Suppressor macrophage treated with lipopolysaccharide for 4 hours (primary cell): Measurements from ENCODE around the gene PEX14.

Source experiments
- DNase-seq: peaks from one replicate; pipeline ENCODE4 v3.0.0-alpha.2; 2020

Gene PEX14

DNA sequence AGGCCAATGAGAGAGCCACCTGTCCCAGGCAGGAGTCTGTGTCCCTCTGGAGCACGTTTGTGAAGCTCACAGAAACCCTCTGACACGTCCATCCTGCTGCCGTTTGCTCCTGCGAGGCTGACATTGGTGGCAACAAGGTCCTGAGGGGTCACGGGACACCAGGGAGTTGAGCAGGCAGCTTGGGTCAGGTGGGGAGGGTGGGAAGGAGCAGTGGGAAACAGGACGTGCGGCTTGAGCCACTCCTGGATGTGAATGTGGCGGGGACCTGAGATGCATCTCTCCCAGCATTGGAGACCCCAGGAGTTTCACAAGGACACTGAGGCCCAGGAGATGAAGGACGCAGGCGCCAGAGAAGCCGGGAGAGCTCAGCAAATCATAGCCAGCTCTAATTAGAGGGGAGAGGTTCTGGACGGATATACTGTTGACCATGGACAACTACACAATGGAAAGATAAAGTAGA, 149.0 kb downstream of the PEX14 start:
- DNase-seq, result no peak

DNA sequence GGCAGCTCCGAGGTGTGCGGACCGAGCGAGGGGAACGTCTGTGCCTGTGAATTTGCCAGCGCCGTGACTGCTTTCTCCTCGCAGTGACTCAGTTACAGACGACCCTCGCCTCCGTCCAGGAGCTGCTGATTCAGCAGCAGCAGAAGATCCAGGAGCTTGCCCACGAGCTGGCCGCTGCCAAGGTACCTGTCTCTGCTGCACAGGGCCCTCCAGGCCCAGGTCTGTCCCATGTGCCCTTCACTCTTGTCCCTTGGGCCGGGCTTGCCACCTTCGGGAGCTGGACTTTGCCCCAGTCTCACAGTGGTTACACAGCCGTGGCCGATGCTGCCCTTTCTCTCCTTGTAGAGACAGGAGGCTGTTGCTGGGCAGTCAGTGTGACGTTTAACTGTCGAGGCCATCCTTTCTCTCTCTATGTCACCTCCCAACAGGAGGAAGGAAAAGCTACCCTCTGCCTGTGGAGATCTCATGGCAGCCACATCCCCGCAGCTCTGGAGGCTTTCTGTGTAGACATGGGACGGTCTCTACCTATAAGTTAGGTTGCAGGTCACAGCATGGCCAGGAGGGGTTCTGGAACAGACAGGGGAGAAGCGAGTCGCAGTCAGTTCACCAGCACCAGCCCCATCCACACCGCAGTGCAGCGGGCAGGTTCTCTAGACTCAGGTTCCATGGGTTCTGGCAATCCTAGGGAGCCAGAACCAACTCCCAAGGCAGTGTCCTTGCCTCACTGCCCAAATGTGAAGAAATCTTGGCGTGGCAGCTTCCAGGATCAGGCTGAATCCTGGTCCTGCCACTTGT, 149.7 kb downstream of the PEX14 start:
- no peak for DNase-seq

DNA sequence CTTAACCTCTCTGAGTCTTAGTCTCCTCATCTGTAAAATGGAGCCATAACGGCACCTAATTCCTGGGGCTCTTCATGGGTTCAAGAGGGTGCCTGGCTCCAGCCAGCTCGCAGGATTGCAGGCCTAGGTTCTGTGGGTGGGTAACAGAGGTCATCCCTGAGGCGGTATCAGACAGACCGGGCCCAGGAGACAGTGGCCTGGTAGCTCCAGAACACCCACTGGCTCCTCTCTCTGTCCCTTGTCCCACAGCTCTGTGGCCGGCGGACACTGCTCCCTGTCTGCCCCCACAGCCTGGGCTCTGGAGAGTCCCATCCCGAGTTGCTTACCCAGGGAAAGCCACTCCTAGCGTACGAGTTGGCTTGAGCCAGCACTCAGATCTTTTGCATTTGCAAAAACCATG, 150.3 kb downstream of the PEX14 start:
- no peak for DNase-seq

DNA sequence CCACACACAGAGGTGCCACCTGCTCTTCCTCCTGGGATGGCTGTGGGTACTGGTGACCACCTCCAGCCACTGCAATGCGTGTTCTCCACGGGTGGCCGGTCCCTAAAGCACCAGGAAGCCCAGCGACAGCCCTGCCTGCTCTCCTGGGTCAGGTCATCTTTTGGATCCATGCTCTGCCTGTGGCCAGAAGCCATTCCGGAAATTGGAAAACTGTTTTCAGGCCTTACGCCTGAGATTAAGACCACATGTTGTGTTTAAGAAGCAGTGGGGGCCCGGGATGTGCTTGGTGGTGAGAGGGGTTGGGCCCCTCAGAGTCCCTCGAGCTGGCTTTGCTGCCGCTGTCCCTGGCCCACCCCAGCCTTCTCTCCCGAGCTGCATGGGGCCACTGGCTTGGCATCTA, 150.8 kb downstream of the PEX14 start:
- DNase-seq, result no peak

DNA sequence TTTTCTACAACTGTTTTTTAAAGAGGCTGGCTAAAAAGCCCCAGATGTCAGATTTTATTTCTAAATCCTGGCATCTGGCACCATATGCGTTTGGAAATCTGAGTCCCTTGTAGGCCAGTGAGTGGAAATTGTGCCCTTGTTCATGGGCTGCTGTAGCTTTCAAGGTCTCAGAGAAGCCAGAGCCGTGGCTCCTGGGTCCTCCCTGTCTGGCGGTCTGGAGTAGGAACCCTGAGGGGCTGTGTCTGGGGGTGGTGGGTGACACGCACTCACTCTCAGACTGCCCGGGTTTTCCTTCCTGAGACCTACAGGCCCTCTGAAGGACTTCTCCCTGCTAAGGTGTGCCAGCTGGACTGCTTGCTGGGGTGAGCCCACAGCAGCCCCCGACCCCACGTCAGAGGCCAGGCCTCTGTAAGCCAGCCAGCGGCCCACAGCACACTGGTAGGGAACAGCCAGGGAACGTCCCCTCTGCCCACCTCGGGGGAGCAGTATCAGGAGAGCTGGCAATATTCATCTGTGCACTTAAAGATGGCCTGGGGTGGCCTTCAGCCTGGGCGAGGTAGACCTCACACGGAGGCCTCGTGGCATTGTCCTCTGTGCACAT, 151.5 kb downstream of the PEX14 start:
- no peak for DNase-seq

DNA sequence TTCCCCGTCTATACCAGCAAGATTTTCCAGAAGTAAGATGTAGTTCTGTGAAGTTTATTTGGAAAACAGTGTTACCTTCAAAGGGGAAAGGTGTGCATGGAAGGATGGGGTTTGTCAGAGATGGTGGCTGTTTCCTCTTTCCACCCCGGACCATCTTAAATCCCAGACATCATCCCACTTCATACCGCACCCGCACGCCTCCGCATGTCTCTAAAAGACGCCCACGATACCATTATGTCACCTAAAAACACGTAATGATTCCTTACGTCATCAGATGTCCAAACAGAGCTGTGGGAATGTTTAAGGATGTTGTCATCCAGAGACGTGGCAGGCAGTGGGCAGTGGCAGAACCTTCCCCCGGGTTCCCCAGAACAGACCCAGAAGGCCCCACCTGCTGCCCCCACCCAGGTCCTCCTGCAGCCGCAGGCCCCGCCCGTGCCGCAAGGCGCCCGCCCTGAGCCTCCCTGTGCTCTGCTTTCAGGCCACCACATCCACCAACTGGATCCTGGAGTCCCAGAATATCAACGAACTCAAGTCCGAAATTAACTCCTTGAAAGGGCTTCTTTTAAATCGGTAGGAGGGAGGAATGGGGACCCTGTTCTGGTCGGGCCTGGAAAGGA, 152.2 kb downstream of the PEX14 start:
- no peak for DNase-seq

DNA sequence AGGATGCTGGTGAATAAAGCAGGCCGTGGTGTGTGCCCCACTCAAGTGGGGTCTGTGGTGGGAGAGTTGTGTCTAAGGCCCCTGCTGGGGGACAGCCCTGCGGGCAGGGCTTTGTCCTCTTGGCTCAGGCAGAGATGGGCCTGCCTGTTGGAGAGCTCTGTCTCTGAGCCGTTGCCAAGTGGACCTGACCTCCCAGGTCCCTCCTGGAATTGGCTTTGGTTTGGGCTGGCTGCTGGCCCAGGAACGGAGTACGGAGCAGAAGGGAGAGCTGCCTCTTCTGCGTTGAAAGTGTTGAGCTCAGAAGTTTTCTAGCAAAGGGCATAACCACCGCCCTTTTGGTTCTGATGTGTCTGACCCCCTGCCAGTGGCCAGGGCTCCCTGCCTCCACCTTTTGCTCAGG, 153.9 kb downstream of the PEX14 start:
- DNase-seq, result no peak

DNA sequence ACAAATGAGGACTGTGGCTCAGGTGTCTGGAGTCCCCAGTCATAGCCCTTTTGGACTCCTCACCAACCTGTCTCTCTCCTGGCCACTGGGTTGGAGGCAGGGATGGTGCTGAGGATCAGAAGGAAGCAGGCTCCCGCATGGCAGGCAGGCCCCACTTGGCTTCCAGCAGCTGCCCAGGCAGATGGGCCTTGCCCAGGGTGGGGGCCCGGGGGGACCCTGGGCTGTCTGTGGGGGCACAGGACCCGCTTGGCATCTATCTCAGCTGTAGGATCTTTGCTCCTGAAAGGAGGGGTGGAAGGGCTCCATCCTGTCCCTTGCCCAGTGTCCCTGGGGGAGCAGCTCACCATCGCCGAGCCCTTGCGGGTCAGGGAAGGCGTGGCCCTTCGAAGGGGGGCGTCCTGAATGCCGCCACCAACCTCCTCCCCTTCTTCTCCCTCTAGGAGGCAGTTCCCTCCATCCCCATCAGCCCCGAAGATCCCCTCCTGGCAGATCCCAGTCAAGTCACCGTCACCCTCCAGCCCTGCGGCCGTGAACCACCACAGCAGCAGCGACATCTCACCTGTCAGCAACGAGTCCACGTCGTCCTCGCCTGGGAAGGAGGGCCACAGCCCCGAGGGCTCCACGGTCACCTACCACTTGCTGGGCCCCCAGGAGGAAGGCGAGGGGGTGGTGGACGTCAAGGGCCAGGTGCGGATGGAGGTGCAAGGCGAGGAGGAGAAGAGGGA, 154.5 kb downstream of the PEX14 start:
- DNase-seq, result no peak

DNA sequence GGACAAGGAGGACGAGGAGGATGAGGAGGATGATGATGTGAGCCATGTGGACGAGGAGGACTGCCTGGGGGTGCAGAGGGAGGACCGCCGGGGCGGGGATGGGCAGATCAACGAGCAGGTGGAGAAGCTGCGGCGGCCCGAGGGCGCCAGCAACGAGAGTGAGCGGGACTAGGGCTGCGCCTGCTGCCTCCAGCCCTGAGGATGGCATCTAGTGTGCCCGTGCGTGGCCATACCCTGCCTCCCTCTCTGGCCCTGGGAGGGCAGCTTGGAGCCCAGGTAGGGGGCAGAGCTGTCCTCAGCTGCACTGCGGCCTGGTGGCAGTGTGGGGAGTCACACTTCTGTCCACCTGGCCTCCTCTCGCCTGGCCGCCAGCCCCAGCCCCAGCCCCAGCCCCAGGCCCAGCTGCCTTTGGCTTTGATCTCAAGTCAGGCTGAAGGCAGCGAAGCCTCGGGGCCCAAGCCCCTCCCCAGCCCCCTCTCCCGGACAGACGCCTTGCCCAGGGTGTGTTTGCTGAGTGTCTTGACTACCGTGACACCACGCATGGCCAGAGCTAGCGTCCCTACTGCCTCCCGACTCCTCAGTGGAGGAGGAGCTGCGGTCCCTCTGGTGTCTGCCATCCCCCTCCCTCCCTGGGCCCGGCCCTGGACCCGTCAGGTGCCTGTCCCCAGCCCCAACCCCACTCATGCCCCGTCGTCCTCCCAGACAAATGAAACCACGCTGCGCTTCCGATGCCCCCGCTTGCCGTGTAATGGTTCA, 155.2 kb downstream of the PEX14 start:
- DNase-seq, result no peak

DNA sequence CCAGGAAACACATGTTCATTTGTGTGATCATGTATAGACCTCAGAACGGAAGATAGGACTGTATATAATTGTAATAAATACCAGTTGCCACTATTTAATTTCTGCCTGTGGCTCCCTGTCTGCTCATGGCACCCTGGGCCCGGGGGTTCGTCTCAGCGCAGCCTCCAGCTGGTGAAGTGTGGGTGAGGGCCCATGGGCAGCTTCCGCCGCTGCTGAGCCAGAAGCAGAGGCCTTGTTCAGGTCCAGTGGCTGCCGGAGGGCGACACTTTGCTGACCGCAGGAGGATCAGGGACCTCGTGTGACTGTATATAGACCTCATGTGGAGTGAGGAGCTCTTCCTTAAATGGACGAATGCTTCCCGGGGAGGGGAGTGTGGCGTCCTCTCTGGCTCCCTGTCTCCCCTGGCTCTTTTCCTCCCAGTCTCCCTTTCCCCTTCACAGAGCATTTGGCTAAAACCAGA, 155.9 kb downstream of the PEX14 start:
- no peak for DNase-seq

DNA sequence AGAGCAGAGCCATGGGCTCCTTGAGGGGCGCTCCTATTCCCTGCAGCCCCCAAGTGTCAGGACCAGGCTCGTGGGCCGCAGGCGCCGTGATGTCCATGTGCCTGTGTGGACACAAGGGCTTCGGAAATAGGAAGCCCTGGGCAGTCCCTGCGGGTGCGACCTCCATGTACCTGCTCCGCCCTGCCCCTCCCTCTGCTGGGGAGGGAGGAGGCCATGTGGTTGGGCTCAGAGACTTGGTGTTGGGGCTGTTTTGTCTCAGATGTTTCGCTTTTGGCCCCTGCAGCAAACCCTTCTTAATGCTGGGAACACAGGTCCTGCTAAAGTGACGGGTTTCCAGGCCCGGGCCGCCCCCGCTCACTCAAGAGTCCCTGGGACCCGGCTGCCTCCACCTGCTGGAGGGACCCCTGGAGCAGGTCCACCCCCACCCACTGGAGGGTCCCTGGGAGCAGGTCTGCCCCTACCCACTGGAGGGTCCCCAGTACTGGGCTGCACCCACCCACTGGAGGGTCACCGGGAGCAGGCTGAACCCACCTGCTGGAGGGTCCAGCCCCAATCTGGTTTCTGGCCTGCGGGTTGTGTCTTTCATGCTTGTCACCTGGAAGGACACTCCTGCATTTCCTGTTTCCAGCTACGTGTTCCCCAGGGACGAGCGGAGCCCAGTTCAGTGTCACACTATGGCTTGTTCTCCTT, 156.5 kb downstream of the PEX14 start:
- DNase-seq, result no peak

DNA sequence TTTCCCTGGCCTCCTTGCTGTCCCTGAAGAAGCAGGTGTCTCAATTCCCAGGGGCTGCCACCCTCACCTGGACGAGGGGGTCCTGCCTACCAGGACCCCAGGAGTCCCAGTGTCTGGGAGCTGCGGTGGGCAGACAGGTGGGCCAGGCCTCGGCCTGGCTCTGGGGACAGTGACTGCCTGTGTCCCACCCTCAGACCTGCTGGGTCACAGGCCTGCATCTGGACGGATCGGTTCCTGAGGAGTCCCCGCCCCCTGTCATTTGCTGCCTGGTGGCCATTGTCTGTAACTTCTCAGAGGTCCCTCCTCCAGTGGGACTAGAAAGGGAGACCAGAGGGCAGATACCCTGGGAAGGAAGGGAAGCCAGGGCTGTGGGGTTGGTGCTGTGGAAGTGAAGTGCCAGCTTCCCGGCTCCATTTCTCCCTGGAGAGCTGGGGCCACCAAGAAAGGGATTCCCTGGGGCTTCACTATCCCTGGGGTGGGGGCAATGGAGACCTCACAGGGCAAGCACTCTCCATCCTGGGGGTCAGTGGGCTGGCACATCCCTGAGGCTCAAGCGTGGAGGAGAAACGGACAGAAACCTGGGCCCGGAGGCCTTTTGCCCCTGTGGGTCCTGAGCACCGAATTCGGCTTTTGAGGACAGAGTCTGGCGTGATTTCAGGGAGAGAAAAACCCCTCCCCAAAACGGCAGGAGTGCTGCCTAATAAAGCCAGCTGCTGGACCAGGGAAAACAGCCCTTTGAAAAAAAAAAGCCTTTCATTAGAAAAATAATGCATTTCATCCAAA, 157.3 kb downstream of the PEX14 start:
- no peak for DNase-seq

DNA sequence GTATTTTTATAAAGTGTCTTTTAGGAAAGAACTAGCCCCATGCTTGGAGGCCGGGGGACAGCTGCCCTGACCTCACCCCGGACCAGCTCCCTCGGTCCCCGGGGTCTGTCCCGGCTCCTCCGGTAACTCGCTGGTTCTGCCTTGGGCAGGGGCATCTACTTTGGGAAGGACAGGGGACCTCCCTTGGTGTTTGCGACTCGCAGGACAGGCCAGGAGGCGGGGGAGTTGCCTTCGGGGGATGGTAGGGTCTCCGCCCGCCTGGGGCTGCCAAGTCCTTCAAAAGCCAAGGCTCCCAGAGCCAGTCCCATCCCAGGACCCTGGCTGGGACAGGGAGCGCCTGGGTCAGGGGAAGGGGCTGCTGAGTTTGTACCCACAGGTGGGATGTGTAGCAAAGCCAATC, 157.9 kb downstream of the PEX14 start:
- no peak for DNase-seq

DNA sequence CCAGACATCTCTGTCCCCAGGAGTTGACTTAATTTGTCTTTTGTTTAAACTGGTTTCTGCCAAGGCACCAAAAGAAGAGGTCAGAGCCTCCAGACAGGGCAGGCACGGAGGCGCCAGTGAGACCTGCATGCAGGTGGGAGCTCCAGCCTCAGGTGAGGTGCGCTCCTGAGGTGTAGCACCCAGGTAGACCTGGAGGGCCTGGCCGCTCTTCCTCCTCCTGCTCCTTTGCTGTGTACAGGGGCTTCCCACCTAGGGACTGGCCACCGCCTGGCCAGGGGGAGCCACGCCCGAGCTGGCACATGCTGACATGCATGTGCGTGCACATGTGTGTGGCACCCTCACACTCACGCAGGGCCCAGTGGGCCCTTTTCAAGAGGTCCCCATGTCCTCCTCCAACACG, 158.7 kb downstream of the PEX14 start:
- no peak for DNase-seq

DNA sequence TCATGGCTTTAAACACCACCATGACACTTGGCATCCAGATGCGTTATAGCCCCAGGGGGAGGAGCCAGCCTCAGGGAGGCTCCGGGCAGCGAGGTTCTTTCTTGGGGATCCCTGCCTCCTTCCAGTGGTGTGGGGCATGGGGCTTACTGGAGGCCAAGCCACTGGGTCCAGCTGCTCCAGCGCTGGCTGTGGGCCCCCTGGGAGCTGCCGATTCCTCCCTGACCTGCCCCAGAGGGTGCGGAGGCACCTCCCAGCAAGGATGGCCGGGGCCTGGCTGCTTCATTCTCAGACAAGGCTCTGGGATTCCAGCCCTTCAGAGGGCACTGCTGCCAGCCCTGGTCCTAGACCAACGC, 159.3 kb downstream of the PEX14 start:
- no peak for DNase-seq

DNA sequence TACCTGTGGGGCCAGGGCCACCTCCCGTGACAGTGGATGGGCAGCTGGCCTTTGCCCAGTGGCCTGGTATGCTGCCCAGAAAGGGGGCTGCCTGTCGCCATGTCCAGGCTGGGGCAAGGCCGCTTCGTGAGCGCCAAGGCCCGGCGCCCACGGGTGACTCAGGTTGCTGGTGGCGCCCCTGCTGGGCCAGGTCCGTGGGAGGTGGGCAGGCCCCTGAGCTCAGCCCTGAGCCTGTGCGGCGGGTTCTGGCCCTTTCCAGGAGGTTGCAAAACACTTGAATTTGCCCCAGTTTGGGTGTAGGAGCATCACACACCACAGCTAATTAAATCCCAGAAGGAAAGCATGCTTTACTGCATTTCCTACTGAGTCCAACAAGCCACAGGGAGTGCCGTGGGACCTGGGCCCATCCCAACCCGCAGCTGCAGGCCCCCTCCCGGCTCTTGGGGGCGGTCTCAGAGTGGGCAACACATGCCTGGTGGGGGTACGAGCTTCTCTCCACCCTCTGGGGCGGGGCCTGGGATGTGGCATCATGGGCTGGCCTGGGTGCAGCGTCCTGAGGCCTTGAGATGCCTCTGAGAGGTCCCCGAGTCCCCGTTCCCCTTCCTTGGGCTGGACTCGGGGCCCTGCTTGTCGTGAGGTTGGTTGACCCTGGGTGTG, 159.8 kb downstream of the PEX14 start:
- no peak for DNase-seq

DNA sequence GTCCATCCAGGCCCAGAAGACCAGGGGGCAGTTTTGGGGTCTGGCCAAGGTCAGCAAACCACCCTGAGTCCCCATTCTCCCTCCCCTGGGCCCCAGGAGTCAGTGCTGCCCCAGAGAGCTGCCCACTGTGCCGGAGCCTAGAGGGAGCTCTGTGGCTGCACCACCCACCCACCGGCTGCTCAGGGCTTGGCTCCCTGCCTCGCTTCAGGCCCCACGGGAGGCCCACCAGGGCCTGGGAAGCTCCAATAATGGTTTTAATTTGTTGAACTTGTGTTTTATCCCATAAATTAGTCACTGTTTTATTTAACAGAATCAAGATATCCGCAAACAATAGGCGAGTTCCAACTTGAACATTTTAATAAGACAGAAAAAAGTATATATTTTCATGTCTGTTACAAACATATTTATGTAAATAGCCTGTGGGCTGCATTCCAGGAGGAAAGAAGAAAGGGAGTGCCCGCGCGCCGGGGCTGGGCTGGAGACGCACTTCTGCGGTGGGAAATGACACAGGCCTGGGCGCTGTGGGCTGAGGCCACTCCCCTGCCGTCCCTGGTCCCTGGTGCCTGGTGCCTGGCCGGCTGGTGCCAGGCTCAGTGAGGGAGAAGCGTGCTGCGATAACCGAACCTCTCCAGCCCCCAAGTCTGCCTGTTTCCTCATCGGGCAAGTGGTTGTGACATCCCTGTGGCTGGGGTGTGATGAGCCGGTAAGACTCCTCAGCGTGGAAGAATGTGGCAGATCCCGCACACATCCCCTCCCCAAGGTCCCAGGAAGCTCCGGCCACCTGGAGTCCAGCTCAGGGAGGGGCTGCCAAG, 160.5 kb downstream of the PEX14 start:
- DNase-seq, result no peak

DNA sequence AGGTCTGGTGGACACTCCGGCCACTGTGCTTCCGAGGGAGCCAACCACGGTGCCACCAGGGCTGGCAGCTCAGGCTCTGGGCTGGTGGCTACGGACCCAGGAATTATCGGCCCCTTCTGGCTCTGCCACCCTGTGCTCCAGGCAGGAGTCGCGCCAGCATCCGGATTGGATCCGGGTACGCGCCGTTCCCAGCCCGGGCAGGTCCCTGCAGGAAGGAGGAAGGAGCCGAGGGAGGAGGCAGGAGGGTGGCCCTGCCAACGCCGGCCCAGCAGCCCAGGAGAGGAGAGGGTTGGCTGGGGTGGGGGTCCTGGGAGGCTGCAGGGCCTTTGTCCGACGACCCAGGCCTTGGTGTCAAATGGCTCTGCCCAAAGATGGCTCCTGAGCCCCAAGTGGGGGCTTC, 161.2 kb downstream of the PEX14 start:
- DNase-seq, result no peak

DNA sequence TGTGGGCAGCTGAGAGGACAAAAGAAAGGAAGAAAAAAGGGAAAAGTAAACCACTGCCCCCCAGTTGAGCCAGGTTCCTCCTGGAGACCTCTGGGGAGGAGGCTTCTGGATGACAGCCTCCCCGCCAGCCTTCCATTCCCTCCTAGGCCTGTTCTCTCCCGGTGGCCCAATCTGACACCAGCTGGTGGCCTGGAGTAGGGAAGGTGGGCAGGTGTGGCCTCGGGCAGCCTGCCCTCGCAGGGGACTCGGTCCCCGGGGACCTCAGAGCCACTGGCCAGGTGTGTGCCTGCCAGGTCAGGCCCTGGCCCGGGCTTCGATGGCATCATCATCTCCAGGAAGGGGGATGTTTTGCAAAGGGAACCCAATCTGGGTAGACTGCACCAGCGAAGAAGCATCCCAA, 162.7 kb downstream of the PEX14 start:
- DNase-seq, result no peak
